IPS-NIHi7 (cell line): ENCODE measurements around the gene ITCH.

Source experiments
- DNase-seq: peaks from one replicate; pipeline ENCODE4 v3.0.0; 2012; ENCODE audit warnings: mixed read lengths; ENCODE audit errors: extremely low spot score

The ITCH gene

GRCh38 chr20:34531608-34532265 is 168.7 kb downstream of the ITCH start:
- no peak for DNase-seq

DNA sequence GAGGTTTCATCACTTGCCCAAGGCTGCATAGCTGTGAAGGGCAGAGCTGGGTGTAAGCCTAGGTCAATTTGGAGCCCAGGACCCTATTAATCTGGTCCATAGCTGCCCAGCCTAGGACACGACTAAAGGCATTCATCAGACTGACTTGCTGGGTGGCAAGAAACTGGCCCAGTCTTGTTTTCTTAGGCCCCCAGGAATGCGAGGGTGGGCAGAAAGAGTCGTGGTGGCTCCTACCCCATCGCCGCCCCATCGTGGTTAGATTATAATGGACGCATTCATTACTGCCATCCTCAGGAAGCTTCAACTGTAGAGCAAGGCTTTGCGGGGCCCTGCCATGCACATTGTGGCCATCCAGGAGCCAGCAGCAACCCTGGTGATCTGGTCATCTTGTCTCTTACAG is 169.2 kb downstream of the ITCH start:
- DNase-seq = no peak

DNA sequence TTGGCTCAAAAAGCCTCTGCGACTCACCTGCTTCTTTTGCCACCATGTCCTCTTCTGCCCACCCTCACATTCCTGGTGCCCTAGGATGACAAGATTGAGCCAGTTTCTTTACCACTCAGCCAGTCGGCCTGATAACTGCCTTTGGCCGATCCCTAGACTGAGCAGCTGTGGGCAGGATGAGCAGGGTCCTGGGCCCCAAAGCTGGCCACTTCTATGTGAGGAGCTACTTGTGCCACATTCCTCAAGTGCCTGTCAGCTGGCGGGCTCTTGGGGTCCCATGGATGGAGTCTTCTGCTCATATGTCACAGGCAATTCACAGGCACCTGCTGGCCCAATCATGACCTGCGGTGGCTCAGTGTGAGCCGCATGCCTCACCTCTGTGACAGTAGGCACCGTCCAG is 169.7 kb downstream of the ITCH start:
- no peak for DNase-seq

- DNase-seq = no peak
Measured at GRCh38 chr20:34534391-34535165, 171.5 kb downstream of the ITCH start.

DNA sequence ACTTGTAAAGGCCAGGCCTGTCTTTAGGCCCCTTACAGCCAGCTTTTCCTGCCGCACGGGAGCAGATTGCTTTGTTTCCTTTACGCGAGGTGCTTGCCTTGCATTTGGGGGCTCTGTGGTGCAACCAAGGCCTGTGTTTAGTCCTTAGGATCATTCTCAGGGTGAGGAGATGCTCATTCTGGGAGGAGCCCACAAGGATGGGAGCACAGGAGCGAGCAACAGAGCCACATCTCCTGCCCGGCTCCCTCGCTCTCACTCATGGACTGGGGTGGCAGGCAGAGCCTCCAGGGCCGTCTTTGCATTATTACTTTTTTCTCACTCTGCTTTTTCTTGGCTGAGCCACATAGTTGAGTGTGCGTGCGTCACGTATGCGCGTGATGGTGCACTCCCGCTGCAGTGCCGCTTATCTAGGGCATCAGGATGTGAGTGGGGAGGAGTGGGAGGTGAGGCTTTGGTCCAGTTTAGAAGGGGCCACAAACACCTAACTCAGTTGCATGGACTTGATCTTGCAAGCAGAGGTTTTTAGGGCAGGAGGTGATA is 172.3 kb downstream of the ITCH start:
- DNase-seq = no peak

GRCh38 chr20:34535857-34536256 is 172.8 kb downstream of the ITCH start:
- no peak for DNase-seq

DNA sequence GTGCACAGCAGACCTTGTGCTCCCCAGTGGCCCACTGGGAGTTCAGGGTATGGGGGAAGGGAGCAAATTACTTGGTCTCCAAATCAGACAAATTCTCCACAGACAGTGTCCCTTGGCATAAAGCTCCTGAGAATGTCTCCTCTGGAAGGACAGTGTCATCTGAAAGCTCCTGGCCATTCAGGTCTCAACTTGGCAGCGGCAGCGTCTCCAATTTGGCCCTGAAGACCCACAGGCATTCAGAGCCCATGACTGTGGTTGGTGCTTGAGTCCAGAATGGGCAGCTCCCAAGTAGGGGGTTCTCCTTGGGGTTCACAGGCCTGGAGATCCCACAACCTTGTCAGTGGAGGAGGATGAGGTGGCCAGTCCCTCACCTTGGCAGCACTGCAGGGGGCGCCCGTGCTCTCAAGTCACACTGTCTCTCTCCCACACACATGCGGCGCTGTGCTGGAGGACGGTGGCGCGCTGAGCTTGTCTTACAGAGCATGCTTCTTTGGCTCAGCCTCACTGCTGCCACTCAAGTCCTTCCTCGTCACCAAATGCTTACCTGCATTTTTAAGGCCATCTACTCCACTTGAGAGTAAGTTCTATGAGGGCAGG is 173.8 kb downstream of the ITCH start:
- DNase-seq = peak; percentile 60

- no peak for DNase-seq
Measured at GRCh38 chr20:34537651-34538050, 174.6 kb downstream of the ITCH start.

- peak; percentile 72 for DNase-seq
Measured at GRCh38 chr20:34538671-34539123, 175.6 kb downstream of the ITCH start.

- no peak for DNase-seq
Measured at GRCh38 chr20:34539756-34540155, 176.7 kb downstream of the ITCH start.

DNA sequence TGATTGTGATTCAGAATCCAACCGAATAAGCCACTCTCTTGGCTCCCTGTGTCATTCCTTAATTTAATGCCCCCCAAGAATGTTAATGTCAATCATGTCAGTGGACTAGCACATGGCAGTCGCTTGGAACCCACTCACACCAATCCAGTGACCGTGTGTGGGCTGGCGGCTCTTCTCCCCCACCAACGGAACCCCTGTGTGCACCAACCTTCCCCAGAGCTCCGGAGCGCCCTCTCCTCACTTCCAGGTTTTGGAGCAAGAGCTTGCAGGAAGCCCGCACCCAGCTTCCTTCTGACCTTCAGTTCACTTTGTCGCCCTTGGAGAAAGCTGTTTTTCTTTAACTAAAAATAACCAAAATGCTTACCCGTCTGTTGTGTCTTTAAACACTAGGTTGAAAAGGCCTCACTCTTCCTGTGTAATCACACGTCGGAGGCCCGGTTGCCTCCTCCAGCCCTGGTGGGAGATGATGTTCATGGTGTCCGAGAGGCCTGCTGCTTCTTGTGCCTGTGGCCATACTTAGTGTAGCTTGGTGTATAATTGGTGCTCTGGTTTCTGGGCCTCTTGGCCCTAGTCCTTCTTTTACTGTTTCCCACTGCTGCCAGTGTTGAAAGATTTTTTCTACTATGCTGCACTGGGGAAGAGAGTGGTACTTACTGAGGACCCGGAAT is 177.7 kb downstream of the ITCH start:
- no peak for DNase-seq

DNA sequence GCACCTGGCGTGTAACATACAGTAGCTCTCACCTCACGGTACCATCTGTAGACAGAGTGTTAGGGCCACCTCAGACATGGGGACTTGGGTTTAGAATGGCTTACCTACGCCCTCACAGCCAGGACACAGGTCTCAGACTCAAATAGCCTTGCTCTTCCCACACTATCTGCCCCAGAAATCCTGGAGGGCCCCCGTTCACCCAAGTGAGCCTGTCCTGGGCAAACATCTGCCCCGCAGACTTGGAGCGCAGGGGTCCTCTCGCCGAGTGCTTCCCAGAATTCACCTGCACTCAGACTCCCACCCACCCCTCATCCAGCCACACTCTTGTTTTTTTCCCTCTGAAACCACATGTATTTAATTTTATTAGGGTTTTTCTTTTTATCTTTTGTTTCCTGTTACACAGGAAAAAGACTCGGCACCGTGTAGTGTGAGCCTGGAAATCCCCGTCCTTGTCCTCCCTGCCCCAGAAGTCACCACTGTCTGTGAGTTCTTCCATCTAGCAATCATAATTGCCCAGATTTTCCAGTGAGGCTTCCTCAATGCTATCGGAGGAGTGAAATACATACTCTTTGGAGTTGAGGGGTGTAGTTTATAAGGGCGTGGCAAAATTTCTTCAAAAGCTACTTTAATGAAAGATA is 178.3 kb downstream of the ITCH start:
- no peak for DNase-seq

DNA sequence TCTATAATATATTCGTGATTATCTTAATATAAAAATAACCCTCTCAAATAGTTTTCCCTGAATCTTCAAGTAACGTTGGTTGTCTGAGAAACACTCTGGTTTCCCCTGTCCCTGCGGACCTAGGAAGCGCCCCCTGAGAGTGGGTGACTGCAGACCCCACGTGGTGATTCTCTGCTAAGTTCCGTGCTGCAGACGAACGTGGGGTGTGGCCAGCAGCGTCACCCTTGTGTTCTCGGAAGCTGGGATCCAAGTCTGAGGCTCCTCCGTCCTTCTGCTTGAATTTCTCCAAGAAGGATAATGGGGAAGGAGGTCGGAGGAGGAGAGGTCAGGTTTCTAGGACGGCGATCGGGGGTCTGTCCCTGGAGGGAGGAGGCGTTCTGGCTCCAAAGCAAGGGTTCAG is 178.8 kb downstream of the ITCH start:
- no peak for DNase-seq

GRCh38 chr20:34542439-34542838 is 179.4 kb downstream of the ITCH start:
- DNase-seq = no peak

GRCh38 chr20:34543463-34544056 is 180.5 kb downstream of the ITCH start:
- DNase-seq = no peak

DNA sequence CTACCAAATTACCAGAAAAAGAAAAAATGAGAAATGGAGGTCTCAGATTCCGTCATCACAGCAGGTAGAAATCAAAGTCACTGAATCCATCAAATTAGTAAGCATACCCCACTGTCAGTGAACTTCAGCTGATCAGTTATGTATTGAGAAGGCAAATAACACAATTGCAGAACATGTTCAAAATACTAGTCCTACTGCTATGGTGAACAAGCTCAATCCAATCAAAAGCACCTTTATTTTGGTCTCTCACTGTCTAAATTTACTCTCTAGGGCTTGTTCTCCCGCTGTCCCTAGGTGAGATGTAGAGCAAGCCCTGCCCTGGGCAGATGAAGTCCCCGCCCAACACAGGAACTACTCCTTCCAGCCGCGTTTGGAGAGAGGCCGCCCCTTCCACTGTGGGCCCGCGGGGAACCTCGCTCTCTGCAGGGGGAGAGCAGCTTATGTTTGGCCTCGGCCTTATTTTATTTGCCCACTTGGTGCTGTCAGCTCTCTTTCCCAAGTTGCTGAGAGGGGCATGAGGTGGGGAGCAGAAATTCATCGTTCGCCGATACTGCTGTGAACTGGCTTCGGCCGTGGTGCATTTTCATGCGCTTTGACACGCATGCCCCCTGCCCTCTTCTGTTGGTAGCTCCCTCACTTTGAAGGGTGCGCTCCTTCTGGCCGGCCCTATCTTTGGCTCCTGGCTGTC is 181.2 kb downstream of the ITCH start:
- DNase-seq = peak; percentile 58

GRCh38 chr20:34546751-34547181 is 183.7 kb downstream of the ITCH start:
- DNase-seq = no peak

GRCh38 chr20:34547844-34548613 is 185.0 kb downstream of the ITCH start:
- DNase-seq = no peak

- peak; percentile 62 for DNase-seq
Measured at GRCh38 chr20:34549291-34549928, 186.3 kb downstream of the ITCH start.
